ENCODE data around the gene PSMF1. TPM values are rescaled to one million over a fixed set of nuclear protein-coding genes. Genes with fewer than 3 reads are reported as not detected.
A peak's percentile ranks its signal among the peaks of the same experiment; 100 is the strongest.

Gene PSMF1
- total and polyA plus RNA-seq, 4 donors = 37.5 to 161 (median 68.2) TPM

GRCh38 chr20:1212023-1212422, 93.6 kb downstream of the PSMF1 start:
- DNase-seq (no peak), ATAC-seq (ENCODE audit: insufficient read depth, low FRiP score) (no peak)
- Histone ChIP-seq H3K9ac (ENCODE audit: insufficient read depth in 1 of 2, low read length in 2 of 2) (no peak overlapping the region), H3K27me3 (ENCODE audit: control insufficient read depth in 3 of 3, insufficient read depth in 3 of 3, low read length in 2 of 3) (peaks cover 0 to 7% (median 5%) of the 10 kb centered on the region in 3 donors), H3K4me1 (ENCODE audit: control insufficient read depth in 5 of 5, insufficient read depth in 5 of 5, low read length in 5 of 5) (peaks cover 0 to 5% (median 0%) of the 10 kb centered on the region in 5 donors), H3K9me3 (ENCODE audit: control insufficient read depth in 4 of 4, insufficient read depth in 3 of 4, low read length in 3 of 4) (no peaks in the 10 kb centered on the region), H3K36me3 (ENCODE audit: control insufficient read depth in 4 of 4, insufficient read depth in 4 of 4, low read length in 4 of 4) (no peaks in the 10 kb centered on the region), H3K27ac (ENCODE audit: low read depth in 1 of 2, low read length in 1 of 2) (no peak overlapping the region), H3K4me3 (no peak overlapping the region)
- TF ChIP-seq CTCF (IDR thresholded peaks at IDR 0.05; ENCODE audit: control extremely low read depth, extremely low read depth) = no peak

GRCh38 chr20:1212607-1213396, 94.4 kb downstream of the PSMF1 start:
- WGBS, 2 donors = 13 to 15% methylated on average over 21 of the region's 21 CpGs
- Histone ChIP-seq H3K36me3 (ENCODE audit: control insufficient read depth in 4 of 4, insufficient read depth in 4 of 4, low read length in 4 of 4) (no peaks in the 10 kb centered on the region), H3K4me1 (ENCODE audit: control insufficient read depth in 5 of 5, insufficient read depth in 5 of 5, low read length in 5 of 5) (peaks cover 0 to 4% (median 0%) of the 10 kb centered on the region in 5 donors), H3K4me3 (no peak overlapping the region), H3K9ac (ENCODE audit: insufficient read depth in 1 of 2, low read length in 2 of 2) (no peak overlapping the region), H3K9me3 (ENCODE audit: control insufficient read depth in 4 of 4, insufficient read depth in 3 of 4, low read length in 3 of 4) (no peaks in the 10 kb centered on the region), H3K27ac (ENCODE audit: low read depth in 1 of 2, low read length in 1 of 2) (no peak overlapping the region), H3K27me3 (ENCODE audit: control insufficient read depth in 3 of 3, insufficient read depth in 3 of 3, low read length in 2 of 3) (peaks cover 0 to 7% (median 5%) of the 10 kb centered on the region in 3 donors)
- peak; percentile 77 for ATAC-seq (ENCODE audit: insufficient read depth, low FRiP score)
- peak; percentile 80 for TF ChIP-seq CTCF (IDR thresholded peaks at IDR 0.05; ENCODE audit: control extremely low read depth, extremely low read depth)
- peak; percentile 78 to 88 (median 81) for DNase-seq

- no peak overlapping the region for H3K4me3 ChIP-seq
- no peaks in the 10 kb centered on the region for H3K36me3 ChIP-seq (ENCODE audit: control insufficient read depth in 4 of 4, insufficient read depth in 4 of 4, low read length in 4 of 4)
- H3K9ac ChIP-seq (ENCODE audit: insufficient read depth in 1 of 2, low read length in 2 of 2) = no peak overlapping the region
- 76 to 88% methylated on average over 4 of the region's 4 CpGs for WGBS, 2 donors
- no peak for TF ChIP-seq CTCF (IDR thresholded peaks at IDR 0.05; ENCODE audit: control extremely low read depth, extremely low read depth)
- DNase-seq = no peak
- H3K9me3 ChIP-seq (ENCODE audit: control insufficient read depth in 4 of 4, insufficient read depth in 3 of 4, low read length in 3 of 4) = no peaks in the 10 kb centered on the region
- peaks cover 0 to 4% (median 0%) of the 10 kb centered on the region in 5 donors for H3K4me1 ChIP-seq (ENCODE audit: control insufficient read depth in 5 of 5, insufficient read depth in 5 of 5, low read length in 5 of 5)
- no peak overlapping the region for H3K27ac ChIP-seq (ENCODE audit: low read depth in 1 of 2, low read length in 1 of 2)
- no peak for ATAC-seq (ENCODE audit: insufficient read depth, low FRiP score)
- peaks cover 0 to 7% (median 5%) of the 10 kb centered on the region in 3 donors for H3K27me3 ChIP-seq (ENCODE audit: control insufficient read depth in 3 of 3, insufficient read depth in 3 of 3, low read length in 2 of 3)
These were observed 96.4 kb downstream of the PSMF1 start for GRCh38 chr20:1214838-1215261.
